ENCODE results near the gene PEX7. TPM values are rescaled to one million over a fixed set of nuclear protein-coding genes. Genes with fewer than 3 reads are reported as not detected.

Gene PEX7
- total RNA-seq, 1 donor from 2014 or later = 6.1 TPM

DNA sequence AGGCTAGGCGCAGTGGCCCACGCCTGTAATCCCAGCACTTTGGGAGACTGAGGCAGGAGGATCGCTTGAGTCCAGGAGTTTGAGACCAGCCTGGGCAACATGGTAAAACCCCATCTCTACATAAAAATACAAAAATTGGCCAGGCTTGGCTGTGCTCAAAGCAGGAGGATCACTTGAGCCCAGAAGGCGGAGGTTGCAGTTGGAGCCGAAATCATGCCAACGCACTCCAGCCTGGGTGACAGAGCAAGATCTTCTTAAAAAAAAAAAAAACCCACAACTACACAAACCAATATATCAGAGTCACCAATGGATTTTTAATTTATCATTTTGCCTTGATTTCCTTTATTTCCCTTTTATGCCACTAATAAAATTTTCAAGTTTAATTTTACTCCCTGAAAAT lies 39.4 kb upstream of the PEX7 start:
- H3K36me3 ChIP-seq = no peaks in the 10 kb centered on the region
- no peaks in the 10 kb centered on the region for H3K27me3 ChIP-seq
- peaks cover 60% of the 10 kb centered on the region for H3K4me1 ChIP-seq
- DNase-seq (ENCODE audit: extremely low spot score in 2 of 2) = no peak
- H3K4me3 ChIP-seq = no peak overlapping the region
- TF ChIP-seq POLR2AphosphoS5 (IDR thresholded peaks at IDR 0.05; ENCODE audit: insufficient read depth in 1 of 2, low read depth in 1 of 2) (no peak), POLR2A (IDR thresholded peaks at IDR 0.05) (no peak)
- TF ChIP-seq, protein P1, sequence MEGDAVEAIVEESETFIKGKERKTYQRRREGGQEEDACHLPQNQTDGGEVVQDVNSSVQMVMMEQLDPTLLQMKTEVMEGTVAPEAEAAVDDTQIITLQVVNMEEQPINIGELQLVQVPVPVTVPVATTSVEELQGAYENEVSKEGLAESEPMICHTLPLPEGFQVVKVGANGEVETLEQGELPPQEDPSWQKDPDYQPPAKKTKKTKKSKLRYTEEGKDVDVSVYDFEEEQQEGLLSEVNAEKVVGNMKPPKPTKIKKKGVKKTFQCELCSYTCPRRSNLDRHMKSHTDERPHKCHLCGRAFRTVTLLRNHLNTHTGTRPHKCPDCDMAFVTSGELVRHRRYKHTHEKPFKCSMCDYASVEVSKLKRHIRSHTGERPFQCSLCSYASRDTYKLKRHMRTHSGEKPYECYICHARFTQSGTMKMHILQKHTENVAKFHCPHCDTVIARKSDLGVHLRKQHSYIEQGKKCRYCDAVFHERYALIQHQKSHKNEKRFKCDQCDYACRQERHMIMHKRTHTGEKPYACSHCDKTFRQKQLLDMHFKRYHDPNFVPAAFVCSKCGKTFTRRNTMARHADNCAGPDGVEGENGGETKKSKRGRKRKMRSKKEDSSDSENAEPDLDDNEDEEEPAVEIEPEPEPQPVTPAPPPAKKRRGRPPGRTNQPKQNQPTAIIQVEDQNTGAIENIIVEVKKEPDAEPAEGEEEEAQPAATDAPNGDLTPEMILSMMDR (IDR thresholded peaks at IDR 0.05) = no peak
- intact Hi-C loops (cut with DNase I) = no loop called here
- H3K27ac ChIP-seq = no peak overlapping the region
- no peaks in the 10 kb centered on the region for H3K9me3 ChIP-seq

DNA sequence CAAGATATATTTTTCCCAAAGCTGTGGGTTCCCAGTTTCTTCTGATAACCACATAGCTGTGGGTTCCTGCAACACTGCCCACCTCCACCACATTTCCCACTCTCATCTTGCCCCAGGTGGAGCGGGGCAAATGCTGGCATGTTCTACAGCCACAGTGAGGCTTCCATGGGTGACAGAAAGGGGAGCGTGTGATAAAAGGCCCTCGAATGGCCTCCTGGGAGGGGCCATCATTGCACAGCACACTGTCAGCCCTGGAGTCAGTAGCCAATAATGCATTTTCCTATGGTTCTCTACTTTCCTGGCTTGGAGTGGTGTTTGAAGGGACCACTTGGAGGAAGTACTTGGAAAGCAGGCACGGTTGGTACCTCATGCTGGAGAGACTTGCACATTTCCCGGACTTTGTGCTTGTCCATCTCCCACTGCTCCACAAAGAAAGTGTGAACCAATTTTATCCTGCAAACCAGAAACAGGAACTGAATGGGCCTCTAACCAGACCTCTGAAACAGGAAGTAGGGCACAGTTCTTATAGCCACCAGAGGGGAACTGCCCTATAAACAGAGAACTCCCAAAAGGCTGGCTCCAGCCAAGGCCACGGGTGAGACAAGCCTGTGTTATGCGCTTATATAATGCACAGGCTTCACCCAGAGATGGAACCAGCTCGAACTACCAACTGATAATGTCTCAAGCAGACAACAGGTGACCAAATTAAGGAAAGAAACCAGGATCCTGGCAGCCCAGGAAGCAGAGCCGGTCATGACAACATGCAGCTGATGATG lies 38.7 kb upstream of the PEX7 start:
- TF ChIP-seq POLR2A (IDR thresholded peaks at IDR 0.05) = no peak
- TF ChIP-seq, protein P1 (IDR thresholded peaks at IDR 0.05) = no peak
- TF ChIP-seq POLR2AphosphoS5 (IDR thresholded peaks at IDR 0.05; ENCODE audit: insufficient read depth in 1 of 2, low read depth in 1 of 2) = no peak
- DNase-seq (ENCODE audit: extremely low spot score in 2 of 2) = no peak
- intact Hi-C loops (cut with DNase I) = no loop called here
- Histone ChIP-seq H3K36me3 (no peaks in the 10 kb centered on the region), H3K4me1 (peaks cover 67% of the 10 kb centered on the region), H3K9me3 (no peaks in the 10 kb centered on the region), H3K27me3 (no peaks in the 10 kb centered on the region), H3K4me3 (no peak overlapping the region), H3K27ac (no peak overlapping the region)

DNA sequence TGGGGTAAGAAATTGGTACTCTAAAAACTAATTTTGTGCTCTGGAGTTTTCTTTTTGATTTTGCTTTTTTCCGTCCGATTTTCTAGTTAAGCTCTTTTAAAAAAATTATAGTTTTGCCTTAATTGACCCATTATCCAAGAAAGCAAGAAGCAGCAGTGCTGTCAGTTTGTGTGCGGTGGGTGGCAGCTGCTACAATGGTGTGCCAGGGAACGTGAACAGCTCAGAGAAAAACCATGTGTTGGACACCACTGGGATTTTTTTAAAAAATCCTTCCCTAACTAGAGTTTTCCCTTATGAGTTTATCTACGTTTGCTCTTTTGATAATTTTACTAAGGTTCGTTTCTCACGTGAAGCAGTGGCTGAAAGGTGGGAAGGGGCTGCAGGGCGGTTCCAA lies 38.1 kb upstream of the PEX7 start:
- DNase-seq (ENCODE audit: extremely low spot score in 2 of 2) = no peak
- Histone ChIP-seq H3K36me3 (no peaks in the 10 kb centered on the region), H3K27me3 (no peaks in the 10 kb centered on the region), H3K9me3 (no peaks in the 10 kb centered on the region), H3K4me1 (peaks cover 73% of the 10 kb centered on the region), H3K27ac (no peak overlapping the region), H3K4me3 (no peak overlapping the region)
- no peak for TF ChIP-seq POLR2A (IDR thresholded peaks at IDR 0.05)
- TF ChIP-seq, protein P1 (IDR thresholded peaks at IDR 0.05) = no peak
- no peak for TF ChIP-seq POLR2AphosphoS5 (IDR thresholded peaks at IDR 0.05; ENCODE audit: insufficient read depth in 1 of 2, low read depth in 1 of 2)
- intact Hi-C loops (cut with DNase I) = no loop called here

DNA sequence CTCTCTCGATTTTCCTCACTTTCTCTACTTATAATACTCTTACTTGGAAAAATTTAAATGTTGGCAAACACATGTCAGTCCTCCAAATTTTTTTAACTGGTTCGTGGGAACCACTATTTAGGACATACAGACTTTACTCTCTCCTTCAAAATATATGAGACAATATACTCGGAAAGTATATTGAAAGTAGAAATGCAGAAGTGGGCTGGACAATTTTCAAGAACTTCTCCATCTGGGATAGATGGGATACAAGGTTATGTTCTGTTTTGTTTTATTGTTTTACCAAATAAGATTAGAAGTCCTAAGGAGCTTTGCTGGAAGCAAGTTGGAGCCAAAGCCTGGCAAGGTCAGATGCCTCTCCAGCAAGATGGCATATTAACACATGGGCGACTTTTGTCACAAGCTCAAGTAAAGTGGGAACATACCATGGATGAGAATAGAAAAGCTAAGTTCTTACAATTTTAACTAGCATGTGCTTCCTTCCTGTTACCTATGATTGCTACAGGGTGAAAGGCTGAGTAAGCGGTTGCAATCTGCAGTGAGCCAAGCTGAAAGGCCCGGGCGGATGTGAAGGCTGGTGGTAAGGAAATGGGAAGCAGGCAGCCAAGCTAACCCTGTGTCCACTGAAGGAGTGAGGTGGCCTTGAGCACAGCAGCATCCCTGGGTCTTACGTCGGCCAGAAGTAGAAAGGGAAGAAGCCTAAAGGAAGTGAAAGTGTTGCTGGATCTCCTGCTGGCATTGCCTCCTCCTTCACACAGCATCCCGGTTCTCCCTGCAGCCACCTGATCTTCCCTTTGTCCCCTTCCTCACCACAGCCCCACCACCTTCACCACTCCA lies 37.3 kb upstream of the PEX7 start:
- Histone ChIP-seq H3K27ac (no peak overlapping the region), H3K9me3 (no peaks in the 10 kb centered on the region), H3K4me1 (peaks cover 76% of the 10 kb centered on the region), H3K27me3 (no peaks in the 10 kb centered on the region), H3K36me3 (no peaks in the 10 kb centered on the region), H3K4me3 (no peak overlapping the region)
- TF ChIP-seq, protein P1 (IDR thresholded peaks at IDR 0.05) = no peak
- no peak for TF ChIP-seq POLR2A (IDR thresholded peaks at IDR 0.05)
- TF ChIP-seq POLR2AphosphoS5 (IDR thresholded peaks at IDR 0.05; ENCODE audit: insufficient read depth in 1 of 2, low read depth in 1 of 2) = no peak
- intact Hi-C loops (cut with DNase I) = no loop called here
- no peak for DNase-seq (ENCODE audit: extremely low spot score in 2 of 2)

Data from vagina (tissue), 2 donors.